K562 (cell line): ENCODE results near the gene DCHS2. TPM values are rescaled to one million over a fixed set of nuclear protein-coding genes. Genes with fewer than 3 reads are reported as not detected.

Experiments used
- CBX1 ChIP-seq: sonication (generic); IDR thresholded peaks from 2 replicates; pipeline ENCODE4 v1.6.1; 2016; ENCODE audit warnings: antibody characterized with exemption, low read depth, mild to moderate bottlenecking
- CTBP1 ChIP-seq: fragments of 450-650 bp; IDR thresholded peaks from 2 replicates; pipeline ENCODE4 v1.6.1; 2016; ENCODE audit warnings: borderline replicate concordance
- DACH1 ChIP-seq: fragments of 450-650 bp; IDR thresholded peaks from 2 replicates; pipeline ENCODE4 v1.6.1; 2018; ENCODE audit not compliant: partially characterized antibody
- FOSL1 ChIP-seq: fragments of 200-800 bp; sonication (Bioruptor generic); conservative IDR thresholded peaks from 2 replicates; pipeline ENCODE4 v1.6.1; 2016; ENCODE audit warnings: missing genetic modification characterization, missing compliant biosample characterization
- FOXJ2 ChIP-seq: fragments of 200-800 bp; sonication (Bioruptor generic); IDR thresholded peaks from 2 replicates; pipeline ENCODE4 v1.6.1; 2016; ENCODE audit warnings: missing genetic modification characterization, missing compliant biosample characterization
- JUND ChIP-seq, 2 experiments: IDR thresholded peaks; 2 replicates in 1 of 2; 3 replicates in 1 of 2; pipeline ENCODE4 v1.6.1; 2011; ENCODE audit warnings: borderline replicate concordance in 2 of 2, low read depth in 2 of 2, low read length in 2 of 2, improper control_type of control experiment in 1 of 2, missing biosample characterization in 1 of 2, missing genetic modification characterization in 1 of 2, missing genetic modification reagents in 1 of 2
- KLF1 ChIP-seq: fragments of 450-650 bp; IDR thresholded peaks from 2 replicates; pipeline ENCODE4 v1.6.1; 2016; ENCODE audit warnings: missing genetic modification characterization, missing compliant biosample characterization
- L3MBTL2 ChIP-seq: fragments of 450-650 bp; IDR thresholded peaks from 2 replicates; pipeline ENCODE4 v1.6.1; 2016; ENCODE audit warnings: mild to moderate bottlenecking, moderate library complexity
- LEF1 ChIP-seq: fragments of 450-650 bp; IDR thresholded peaks from 2 replicates; pipeline ENCODE4 v1.6.1; 2016; ENCODE audit warnings: mild to moderate bottlenecking
- NRF1 ChIP-seq, 2 experiments: fragments of 450-650 bp; IDR thresholded peaks in 1 of 2; conservative IDR thresholded peaks in 1 of 2; 2 replicates each; pipeline ENCODE4 v1.6.1; 2014; ENCODE audit warnings: mild to moderate bottlenecking in 2 of 2
- PHB2 ChIP-seq: fragments of 450-650 bp; IDR thresholded peaks from 2 replicates; pipeline ENCODE4 v1.6.1; 2017; ENCODE audit warnings: low read depth
- PKNOX1 ChIP-seq: fragments of 450-650 bp; IDR thresholded peaks from 2 replicates; pipeline ENCODE4 v1.6.1; 2016
- POLR2H ChIP-seq: IDR thresholded peaks from 2 replicates; pipeline ENCODE4 v1.6.1; 2016; ENCODE audit warnings: missing genetic modification characterization, low read depth, mild to moderate bottlenecking, control low read depth, missing compliant biosample characterization, moderate library complexity
- POLR3G ChIP-seq: IDR thresholded peaks from 2 replicates; pipeline ENCODE4 v1.6.1; 2011; ENCODE audit not compliant: insufficient read length, insufficient replicate concordance; ENCODE audit errors: extremely low read depth
- SOX6 ChIP-seq: fragments of 450-650 bp; IDR thresholded peaks from 2 replicates; pipeline ENCODE4 v1.6.1; 2014; ENCODE audit warnings: mild to moderate bottlenecking
- TAL1 ChIP-seq: fragments of 450-650 bp; IDR thresholded peaks from 2 replicates; pipeline ENCODE4 v1.6.1; 2016; ENCODE audit warnings: mild to moderate bottlenecking
- TFAP4 ChIP-seq: sonication (generic); formaldehyde crosslinking; IDR thresholded peaks from 2 replicates; pipeline ENCODE4 v1.8.0; 2022; ENCODE audit warnings: missing genetic modification reagents, mild to moderate bottlenecking, moderate library complexity, borderline replicate concordance
- ZBTB7A ChIP-seq: IDR thresholded peaks from 2 replicates; pipeline ENCODE4 v1.6.1; 2011; ENCODE audit warnings: low read depth, mild to moderate bottlenecking, low read length, moderate library complexity, borderline replicate concordance; ENCODE audit not compliant: control insufficient read depth
- ZEB2 ChIP-seq: fragments of 450-650 bp; IDR thresholded peaks from 2 replicates; pipeline ENCODE4 v1.6.1; 2016
- ZNF121 ChIP-seq: sonication (generic); formaldehyde crosslinking; conservative IDR thresholded peaks from 2 replicates; pipeline ENCODE4 v1.8.0; 2022; ENCODE audit warnings: missing genetic modification reagents
- ZNF551 ChIP-seq: fragments of 250-450 bp; sonication (Bioruptor Pico); IDR thresholded peaks from 2 replicates; pipeline ENCODE4 v1.5.0; 2021; ENCODE audit warnings: mild to moderate bottlenecking, moderate library complexity
- ZNF57 ChIP-seq: fragments of 450-650 bp; formaldehyde crosslinking; IDR thresholded peaks from 2 replicates; pipeline ENCODE4 v1.4.0; 2020; ENCODE audit warnings: mild to moderate bottlenecking, moderate library complexity
- ZNF668 ChIP-seq: fragments of 250-450 bp; sonication (Bioruptor Pico); IDR thresholded peaks from 2 replicates; pipeline ENCODE4 v1.8.0; 2022; ENCODE audit warnings: mild to moderate bottlenecking, inconsistent platforms
- polyA plus RNA-seq, 8 experiments: library from polyadenylated mRNA; depleted of rRNA in 4 of 8; stranded (reverse) in 5 of 8; unstranded in 3 of 8; fragments of >200 nt; fragmentation: Nextera tagmentation in 2 of 8; fragmentation: Illumina TruSeq in 1 of 8; extraction: Ambion mirVana in 2 of 8; extraction: Trizol in 1 of 8; gene quantifications; 2 replicates each; pipeline versions ENCODE4 v1.2.1 to v1.2.3, GENCODE V29; 2011 to 2014; ENCODE audit warnings: inconsistent platforms in 1 of 8, missing spikeins in 1 of 8
- total RNA-seq, 7 experiments: library from RNA; depleted of rRNA in 6 of 7; stranded (reverse); fragments of >200 nt in 6 of 7; fragmentation: Illumina TruSeq in 2 of 7; extraction: Trizol in 2 of 7; gene quantifications; 2 replicates each; pipeline versions ENCODE4 v1.2.1 to v1.2.3, GENCODE V29; 2011 to 2021; ENCODE audit warnings: low replicate concordance in 1 of 7
- TF ChIP-seq, protein P1 (sequence below): fragments of 450-650 bp; IDR thresholded peaks from 2 replicates; pipeline ENCODE4 v1.6.1; 2017; ENCODE audit warnings: antibody characterized with exemption
- TF ChIP-seq, protein P2 (sequence below): sonication (generic); IDR thresholded peaks from 2 replicates; pipeline ENCODE4 v1.6.1; 2016
- TF ChIP-seq, protein P3 (sequence below): IDR thresholded peaks from 2 replicates; pipeline ENCODE4 v1.6.1; 2011; ENCODE audit not compliant: insufficient read length; ENCODE audit errors: extremely low read depth

The DCHS2 gene
- total and polyA plus RNA-seq, 9 of the 15 experiments (the other 6 are each of a cell fraction or from before 2014, with no cell fraction given): 0.49 to 7.1 (median 5.3) TPM

DNA sequence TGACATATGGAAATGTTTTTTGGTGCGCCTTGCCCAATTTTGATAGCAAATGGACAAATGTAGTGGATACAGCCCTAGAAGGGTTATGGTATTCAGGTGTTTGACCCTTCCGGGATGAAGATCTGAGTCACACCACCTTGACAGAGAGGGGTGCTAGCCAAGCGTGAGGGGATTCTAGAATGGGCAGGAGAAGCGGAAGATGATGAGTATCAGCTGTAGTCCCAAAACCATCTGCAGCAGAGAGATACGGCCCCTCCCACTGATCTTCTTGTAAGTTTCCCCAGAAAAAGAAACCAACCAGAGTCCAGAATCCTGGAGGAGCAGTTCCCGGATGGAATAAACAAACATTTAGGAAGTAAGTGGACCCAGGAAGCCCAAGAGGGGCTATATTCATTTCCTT is 18.1 kb downstream of the DCHS2 start (continued):
- TF ChIP-seq, protein P1, sequence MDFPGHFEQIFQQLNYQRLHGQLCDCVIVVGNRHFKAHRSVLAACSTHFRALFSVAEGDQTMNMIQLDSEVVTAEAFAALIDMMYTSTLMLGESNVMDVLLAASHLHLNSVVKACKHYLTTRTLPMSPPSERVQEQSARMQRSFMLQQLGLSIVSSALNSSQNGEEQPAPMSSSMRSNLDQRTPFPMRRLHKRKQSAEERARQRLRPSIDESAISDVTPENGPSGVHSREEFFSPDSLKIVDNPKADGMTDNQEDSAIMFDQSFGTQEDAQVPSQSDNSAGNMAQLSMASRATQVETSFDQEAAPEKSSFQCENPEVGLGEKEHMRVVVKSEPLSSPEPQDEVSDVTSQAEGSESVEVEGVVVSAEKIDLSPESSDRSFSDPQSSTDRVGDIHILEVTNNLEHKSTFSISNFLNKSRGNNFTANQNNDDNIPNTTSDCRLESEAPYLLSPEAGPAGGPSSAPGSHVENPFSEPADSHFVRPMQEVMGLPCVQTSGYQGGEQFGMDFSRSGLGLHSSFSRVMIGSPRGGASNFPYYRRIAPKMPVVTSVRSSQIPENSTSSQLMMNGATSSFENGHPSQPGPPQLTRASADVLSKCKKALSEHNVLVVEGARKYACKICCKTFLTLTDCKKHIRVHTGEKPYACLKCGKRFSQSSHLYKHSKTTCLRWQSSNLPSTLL: no peak
- TF ChIP-seq, protein P2, sequence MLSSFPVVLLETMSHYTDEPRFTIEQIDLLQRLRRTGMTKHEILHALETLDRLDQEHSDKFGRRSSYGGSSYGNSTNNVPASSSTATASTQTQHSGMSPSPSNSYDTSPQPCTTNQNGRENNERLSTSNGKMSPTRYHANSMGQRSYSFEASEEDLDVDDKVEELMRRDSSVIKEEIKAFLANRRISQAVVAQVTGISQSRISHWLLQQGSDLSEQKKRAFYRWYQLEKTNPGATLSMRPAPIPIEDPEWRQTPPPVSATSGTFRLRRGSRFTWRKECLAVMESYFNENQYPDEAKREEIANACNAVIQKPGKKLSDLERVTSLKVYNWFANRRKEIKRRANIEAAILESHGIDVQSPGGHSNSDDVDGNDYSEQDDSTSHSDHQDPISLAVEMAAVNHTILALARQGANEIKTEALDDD: no peak
- TF ChIP-seq KLF1 (tag) (no peak), DACH1 (peak; percentile 8), CBX1 (no peak), ZNF57 (no peak), JUND (IDR thresholded peaks at IDR 0.05; ENCODE audit: borderline replicate concordance, low read depth, low read length) (peak; percentile 63; the same call in 1 of the 2 replicates), JUND (tag; IDR thresholded peaks at IDR 0.05; ENCODE audit: borderline replicate concordance, low read depth, low read length) (peak; percentile 53; the same call in 1 of the 3 replicates), ZNF551 (CRISPR knock-in tag) (no peak), ZNF668 (CRISPR knock-in tag) (no peak), PHB2 (no peak), ZNF121 (CRISPR knock-in tag) (no peak), ZBTB7A (peak; percentile 69; the same call in 1 of the 2 replicates), FOSL1 (0 out of 2 replicates have a peak, but pooled peaks have one; percentile 44), FOXJ2 (no peak), PKNOX1 (peak; percentile 47; the same call in 1 of the 2 replicates), ZEB2 (peak; percentile 95), POLR2H (0 out of 2 replicates have a peak, but pooled peaks have one; percentile 35), L3MBTL2 (0 out of 2 replicates have a peak, but pooled peaks have one; percentile 18), POLR3G (no peak), TAL1 (peak; percentile 84), SOX6 (peak; percentile 67; the same call in 1 of the 2 replicates), NRF1 (conservative IDR thresholded peaks at IDR 0.05 in 1 of 2, IDR thresholded peaks at IDR 0.05 in 1 of 2) (no peak), TFAP4 (CRISPR knock-in tag) (peak; percentile 62), CTBP1 (peak; percentile 89), LEF1 (peak; percentile 48; the same call in 1 of the 2 replicates)
- TF ChIP-seq, protein P3, sequence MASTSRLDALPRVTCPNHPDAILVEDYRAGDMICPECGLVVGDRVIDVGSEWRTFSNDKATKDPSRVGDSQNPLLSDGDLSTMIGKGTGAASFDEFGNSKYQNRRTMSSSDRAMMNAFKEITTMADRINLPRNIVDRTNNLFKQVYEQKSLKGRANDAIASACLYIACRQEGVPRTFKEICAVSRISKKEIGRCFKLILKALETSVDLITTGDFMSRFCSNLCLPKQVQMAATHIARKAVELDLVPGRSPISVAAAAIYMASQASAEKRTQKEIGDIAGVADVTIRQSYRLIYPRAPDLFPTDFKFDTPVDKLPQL: no peak
